Omental fat pad (tissue), 4 donors: ENCODE data around the gene C10orf95. TPM values are rescaled to one million over a fixed set of nuclear protein-coding genes. Genes with fewer than 3 reads are reported as not detected.

Experiments used
- ATAC-seq: fragments of 150-250 bp; one replicate; pipeline ENCODE4 v1.9.1; 2016; ENCODE audit warnings: mild to moderate bottlenecking, moderate library complexity; ENCODE audit not compliant: low FRiP score
- DNase-seq: peaks from one replicate; pipeline ENCODE4 v3.0.0-alpha.2; 2019; ENCODE audit warnings: low spot score
- CTCF ChIP-seq, 3 donors: fragments of 450-650 bp; IDR thresholded peaks; one replicate each; pipeline ENCODE4 v1.5.1; 2016 to 2017; ENCODE audit warnings: antibody characterized with exemption in 3 of 3, mild to moderate bottlenecking in 3 of 3, moderate library complexity in 2 of 3
- total RNA-seq, 4 donors: library from RNA; depleted of rRNA; stranded (reverse); fragments of >200 nt; gene quantifications; one replicate each; pipeline ENCODE4 v1.1.0, GENCODE V29; 2016

Gene C10orf95
- total RNA-seq, 4 donors from 2014 or later, result 0.84 TPM; not detected in 3

DNA sequence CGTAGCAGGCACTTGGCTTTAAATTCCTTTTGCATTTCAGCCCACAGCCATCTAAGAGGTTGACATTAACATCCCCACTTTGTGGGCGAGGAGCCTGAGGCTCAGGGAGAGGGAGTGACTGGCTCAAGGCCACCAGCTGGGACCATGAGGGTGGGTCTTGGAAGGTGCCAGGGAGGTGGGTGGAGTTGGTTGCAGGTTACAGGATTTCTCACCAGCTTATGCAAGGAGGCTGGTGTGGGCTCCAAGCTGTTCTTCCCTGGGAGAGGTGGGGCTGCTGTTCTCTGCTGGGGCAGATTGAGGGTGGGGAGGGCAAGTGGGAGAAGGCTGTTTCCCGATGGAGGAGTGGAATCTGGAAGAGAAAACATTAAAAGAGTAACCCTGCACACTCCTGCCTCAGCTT lies 14.1 kb upstream of the C10orf95 start:
- DNase-seq (no peak), ATAC-seq (no peak)
- TF ChIP-seq CTCF (IDR thresholded peaks at IDR 0.05), result no peak

- DNase-seq, result no peak
- TF ChIP-seq CTCF (IDR thresholded peaks at IDR 0.05), result no peak
- no peak for ATAC-seq
These were observed 12.6 kb upstream of the C10orf95 start for GRCh38 chr10:102463983-102464382.

GRCh38 chr10:102462512-102463054 lies 11.2 kb upstream of the C10orf95 start:
- ATAC-seq, result no peak
- TF ChIP-seq CTCF (IDR thresholded peaks at IDR 0.05), result no peak

GRCh38 chr10:102461187-102462054 lies 10.1 kb upstream of the C10orf95 start:
- ATAC-seq (peak; percentile 92), DNase-seq (peak; percentile 70)
- no peak for TF ChIP-seq CTCF (IDR thresholded peaks at IDR 0.05)

More at GRCh38 chr10:102462512-102463054, 11.2 kb upstream of the C10orf95 start:
- DNase-seq, result no peak

DNA sequence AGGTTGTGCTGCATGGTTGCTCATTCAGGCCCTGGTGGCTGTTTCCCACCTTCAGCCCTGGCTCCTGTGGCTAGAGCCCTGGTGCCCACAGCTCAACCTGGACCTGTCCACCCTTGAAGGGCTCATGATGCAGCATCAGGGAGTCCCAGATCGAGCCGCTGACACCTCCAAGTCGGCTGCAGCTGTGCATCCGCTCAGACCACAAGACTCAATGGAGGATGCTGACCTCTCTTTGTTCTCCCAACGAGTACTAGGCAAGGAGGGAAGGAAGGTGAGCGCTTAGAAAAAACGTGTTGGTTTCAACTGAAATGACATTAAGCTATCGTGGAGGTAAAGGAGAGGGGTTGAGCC lies 9.5 kb upstream of the C10orf95 start:
- peak; percentile 2 for ATAC-seq
- DNase-seq, result no peak
- TF ChIP-seq CTCF (IDR thresholded peaks at IDR 0.05), result no peak

- DNase-seq (no peak), ATAC-seq (no peak)
- TF ChIP-seq CTCF (IDR thresholded peaks at IDR 0.05), result no peak
These were observed 7.3 kb upstream of the C10orf95 start for GRCh38 chr10:102458656-102459055.
